Measurements from ENCODE around the gene CATSPER3. TPM values are rescaled to one million over a fixed set of nuclear protein-coding genes. Genes with fewer than 3 reads are reported as not detected.

The CATSPER3 gene
- total and polyA plus RNA-seq, 9 donors, result 0.36 to 0.85 (median 0.57) TPM

DNA sequence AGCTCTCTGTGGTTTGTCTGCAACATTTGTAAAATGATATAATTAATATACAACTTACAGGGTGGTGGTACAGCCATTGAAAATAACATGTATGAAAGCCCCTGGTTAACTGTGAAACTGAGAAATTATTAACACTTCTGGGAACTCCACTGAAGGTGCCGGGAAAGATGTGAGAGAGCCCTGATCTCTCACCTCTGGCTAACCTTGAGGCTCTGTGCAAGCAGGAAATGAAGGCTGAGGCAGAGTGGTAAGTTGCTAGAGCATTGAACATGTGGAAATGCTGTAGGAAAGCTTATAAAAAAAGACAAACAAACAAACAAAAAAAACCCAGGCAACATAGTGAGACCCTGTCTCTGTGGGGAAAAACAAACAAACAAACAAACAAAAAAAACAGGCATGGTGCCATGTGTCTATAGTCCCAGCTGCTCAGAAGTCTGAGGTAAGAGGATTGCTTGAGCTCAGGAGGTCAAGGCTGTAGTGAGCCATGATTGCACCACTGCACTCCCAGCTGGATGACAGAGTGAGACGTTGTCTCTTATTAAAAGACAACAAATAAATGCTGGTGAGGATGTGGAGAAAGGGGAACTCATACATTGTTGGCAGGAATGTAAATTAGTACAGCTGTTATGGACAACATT, 7.5 kb downstream of the CATSPER3 start:
- no peak for TF ChIP-seq CTCF (IDR thresholded peaks at IDR 0.05)
- TF ChIP-seq EP300 (IDR thresholded peaks at IDR 0.05), result no peak
- no peak for TF ChIP-seq POLR2A (IDR thresholded peaks at IDR 0.05)
- no peak for DNase-seq
- WGBS, 3 donors, result 8 to 26% (median 16%) methylated on average over 2 of the region's 2 CpGs

GRCh38 chr5:134975843-134976242, 8.1 kb downstream of the CATSPER3 start:
- Histone ChIP-seq H3K9me3 (peaks cover 0 to 3% of the 10 kb centered on the region in 2 donors), H3K27ac (no peak overlapping the region), H3K27me3 (no peaks in the 10 kb centered on the region), H3K36me3 (no peaks in the 10 kb centered on the region), H3K4me3 (no peak overlapping the region), H3K4me1 (ENCODE audit: insufficient read depth) (no peaks in the 10 kb centered on the region)
- intact Hi-C loops (cut with DNase I), result no loop called here
- no peak for DNase-seq
- no peak for TF ChIP-seq CTCF (IDR thresholded peaks at IDR 0.05)

More for the DNA sequence above, 7.5 kb downstream of the CATSPER3 start:
- H3K4me1 ChIP-seq (ENCODE audit: insufficient read depth), result no peaks in the 10 kb centered on the region
- H3K4me3 ChIP-seq, result no peak overlapping the region
- peaks cover 0 to 3% of the 10 kb centered on the region in 2 donors for H3K9me3 ChIP-seq
- H3K27me3 ChIP-seq, result no peaks in the 10 kb centered on the region
- H3K27ac ChIP-seq, result no peak overlapping the region
- intact Hi-C loops (cut with DNase I), result no loop called here
- no peaks in the 10 kb centered on the region for H3K36me3 ChIP-seq

DNA sequence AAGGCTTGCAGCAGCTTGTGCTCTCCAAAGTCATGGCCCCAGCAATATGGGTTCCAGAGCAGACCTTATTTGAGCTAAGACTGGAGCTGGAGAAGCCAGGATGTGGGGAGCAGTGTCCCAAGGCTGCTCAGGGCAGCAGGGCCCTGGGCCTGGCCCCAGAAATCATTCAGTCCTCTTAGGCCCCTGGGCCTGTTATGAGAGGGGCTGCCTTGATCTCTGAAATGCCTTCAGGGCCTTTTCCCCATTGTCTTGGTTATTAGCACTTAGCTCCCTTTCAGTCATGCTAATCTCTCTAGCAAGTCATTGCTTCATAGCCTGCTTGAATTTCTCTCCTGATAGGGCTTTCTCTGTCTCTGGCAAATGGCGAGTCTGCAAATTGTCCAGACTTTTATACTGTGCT, 9.1 kb downstream of the CATSPER3 start:
- DNase-seq, result no peak
- intact Hi-C loops (cut with DNase I), result no loop called here
- no peaks in the 10 kb centered on the region for H3K27me3 ChIP-seq
- WGBS, 3 donors, result 95 to 100% (median 97%) methylated on average over 1 of the region's 1 CpG
- no peak for TF ChIP-seq EP300 (IDR thresholded peaks at IDR 0.05)
- no peak for TF ChIP-seq POLR2A (IDR thresholded peaks at IDR 0.05)
- TF ChIP-seq CTCF (IDR thresholded peaks at IDR 0.05), result no peak
- H3K27ac ChIP-seq, result no peak overlapping the region
- H3K36me3 ChIP-seq, result no peaks in the 10 kb centered on the region
- peaks cover 0 to 3% of the 10 kb centered on the region in 2 donors for H3K9me3 ChIP-seq
- H3K4me3 ChIP-seq, result no peak overlapping the region
- H3K4me1 ChIP-seq (ENCODE audit: insufficient read depth), result no peaks in the 10 kb centered on the region

DNA sequence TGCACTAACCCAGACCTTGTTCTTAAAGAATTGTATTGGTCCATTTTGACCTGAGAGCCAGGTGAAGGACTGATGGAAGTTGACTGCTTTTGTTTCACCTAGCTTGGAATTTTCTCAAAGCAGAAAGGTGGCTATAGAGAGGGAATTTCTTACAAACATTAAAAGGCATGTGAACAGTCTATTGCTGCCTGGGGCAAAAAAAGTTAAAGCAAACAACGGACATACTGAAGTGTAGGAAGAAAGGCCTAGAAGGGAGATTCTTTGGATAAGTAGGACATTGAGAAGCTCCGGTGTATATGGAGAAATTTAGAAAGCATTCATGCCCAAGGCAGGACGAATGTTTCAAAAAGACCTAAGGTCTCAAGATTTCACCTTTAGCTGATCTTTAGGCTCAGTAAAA, 11.7 kb downstream of the CATSPER3 start:
- H3K4me3 ChIP-seq, result no peak overlapping the region
- 91 to 95% (median 94%) methylated on average over 3 of the region's 3 CpGs for WGBS, 3 donors
- H3K27ac ChIP-seq, result no peak overlapping the region
- intact Hi-C loops (cut with DNase I), result no loop called here
- no peak for DNase-seq
- TF ChIP-seq EP300 (IDR thresholded peaks at IDR 0.05) (no peak), POLR2A (IDR thresholded peaks at IDR 0.05) (no peak), CTCF (IDR thresholded peaks at IDR 0.05) (no peak)
- H3K4me1 ChIP-seq (ENCODE audit: insufficient read depth), result no peaks in the 10 kb centered on the region
- H3K9me3 ChIP-seq, result peaks cover 0 to 3% of the 10 kb centered on the region in 2 donors
- no peaks in the 10 kb centered on the region for H3K27me3 ChIP-seq
- no peaks in the 10 kb centered on the region for H3K36me3 ChIP-seq

Data from ovary (tissue), 9 donors.